Hematopoietic multipotent progenitor cell treated with erythropoietin and hydrocortisone succinate and interleukin-3 and kit ligand, for 6 days (in vitro differentiated cells): Measurements from ENCODE around the gene UBE2V1.
"Not testable (repeated sequence)": the region's sequence is repeated elsewhere in the genome, so short reads cannot be mapped to it uniquely, and the experiment has no call there.

Experiments used
- DNase-seq: peaks from one replicate; pipeline ENCODE4 v3.0.0-alpha.2; 2015

UBE2V1 gene

DNA sequence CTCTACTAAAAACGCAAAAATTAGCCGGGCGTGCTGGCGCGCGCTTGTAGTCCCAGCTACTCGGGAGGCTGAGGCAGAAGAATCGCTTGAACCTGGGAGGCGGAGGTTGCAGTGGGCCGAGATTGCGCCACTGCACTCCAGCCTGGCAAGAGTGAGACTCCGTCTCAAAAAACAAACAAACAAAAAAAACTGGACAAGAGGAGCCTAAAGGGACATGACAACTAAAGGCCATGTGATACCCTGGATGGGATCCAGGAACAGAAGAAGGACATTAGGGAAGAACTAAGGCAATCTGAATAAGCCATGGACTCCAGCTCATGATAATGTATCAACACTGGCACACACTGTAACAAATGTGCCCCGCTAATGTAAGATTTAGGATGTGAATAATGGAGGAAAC lies 24.8 kb upstream of the UBE2V1 start:
- DNase-seq: not testable (repeated sequence)

GRCh38 chr20:50136822-50137599 lies 24.1 kb upstream of the UBE2V1 start:
- no peak for DNase-seq

GRCh38 chr20:50135157-50135556 lies 22.2 kb upstream of the UBE2V1 start:
- not testable (repeated sequence) for DNase-seq

- DNase-seq: no peak
These were observed 20.7 kb upstream of the UBE2V1 start for GRCh38 chr20:50133474-50134217.

DNA sequence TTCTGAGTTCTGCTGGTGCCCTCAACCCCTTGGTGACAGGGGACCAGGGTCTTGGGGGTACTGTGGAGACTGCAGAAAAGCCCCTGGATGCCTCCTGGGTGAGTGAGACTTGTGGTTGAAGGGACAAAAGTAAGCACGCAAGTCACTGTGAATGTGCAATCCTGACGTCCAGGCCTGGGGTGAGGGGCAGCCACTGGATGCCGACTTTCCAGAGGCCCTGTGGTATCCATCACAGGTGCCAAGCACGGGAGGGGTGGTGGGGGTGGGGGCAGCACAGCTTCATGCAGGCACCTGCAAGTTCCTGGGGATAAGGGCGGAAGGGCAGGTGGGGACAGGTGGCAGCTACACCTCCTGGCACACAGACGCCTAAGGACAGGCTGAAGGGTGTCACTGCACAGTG lies 20.1 kb upstream of the UBE2V1 start:
- DNase-seq: no peak

- no peak for DNase-seq
These were observed 18.0 kb upstream of the UBE2V1 start for GRCh38 chr20:50130995-50131394.

- DNase-seq: no peak
These were observed 17.4 kb upstream of the UBE2V1 start for GRCh38 chr20:50130356-50130723.

DNA sequence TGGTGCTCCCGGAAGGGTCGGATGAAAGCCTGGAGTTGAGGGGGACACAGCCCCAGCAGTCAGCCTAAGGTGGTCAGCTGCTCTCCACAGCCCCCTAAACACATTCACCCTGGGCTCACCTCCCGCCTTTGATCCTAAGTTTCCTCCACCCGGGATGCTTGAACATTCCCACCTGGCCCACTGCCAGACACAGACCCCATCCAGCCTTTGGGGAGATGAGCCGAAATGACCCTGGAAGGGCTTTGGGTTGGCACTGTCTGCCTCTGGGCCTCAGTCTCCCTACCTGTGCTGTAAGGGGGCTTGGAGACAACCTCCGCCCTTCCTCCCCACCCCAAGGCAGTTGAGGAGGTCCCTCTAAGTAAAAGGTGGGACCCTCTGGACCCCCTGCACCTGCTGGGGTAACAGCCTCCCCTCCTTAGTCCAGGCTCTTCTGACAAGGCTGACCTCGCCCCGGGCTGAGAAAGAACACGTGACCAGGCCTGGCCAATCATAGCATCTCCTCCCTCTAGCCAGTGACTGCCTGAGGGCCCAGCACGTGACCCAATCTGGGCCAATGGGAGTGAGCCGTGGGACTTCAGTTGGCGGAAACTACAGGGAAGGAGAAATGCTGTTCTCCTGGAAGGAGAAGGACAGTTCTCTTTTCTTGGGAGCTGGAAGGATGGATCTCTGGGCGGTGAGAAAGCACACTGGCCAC lies 16.9 kb upstream of the UBE2V1 start:
- DNase-seq: peak; percentile 47

- no peak for DNase-seq
These were observed 15.6 kb upstream of the UBE2V1 start for GRCh38 chr20:50128520-50128905.

GRCh38 chr20:50127587-50128519 lies 14.9 kb upstream of the UBE2V1 start:
- no peak for DNase-seq

DNA sequence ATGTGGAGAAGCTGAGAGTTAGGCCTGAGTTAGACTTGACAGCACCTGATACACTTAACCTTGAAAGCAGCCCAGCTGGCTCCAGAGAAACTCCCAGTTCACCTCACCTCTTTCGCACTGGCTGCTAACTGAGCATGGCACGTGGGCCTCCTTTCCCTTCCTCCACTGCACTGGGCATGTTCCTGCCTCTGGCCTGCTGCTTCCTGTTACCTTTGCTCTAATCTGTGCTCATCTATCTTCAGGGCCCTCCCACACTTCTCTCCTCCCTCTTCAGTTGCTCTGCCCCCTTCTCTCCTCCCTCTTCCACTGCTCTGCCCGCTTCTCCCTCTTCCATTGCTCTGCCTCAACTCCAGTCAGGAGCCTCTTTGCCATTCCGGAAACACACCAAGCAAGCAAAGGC lies 13.7 kb upstream of the UBE2V1 start:
- no peak for DNase-seq

GRCh38 chr20:50125279-50125678 lies 12.3 kb upstream of the UBE2V1 start:
- DNase-seq: no peak

- no peak for DNase-seq
These were observed 11.5 kb upstream of the UBE2V1 start for GRCh38 chr20:50124496-50124895.

DNA sequence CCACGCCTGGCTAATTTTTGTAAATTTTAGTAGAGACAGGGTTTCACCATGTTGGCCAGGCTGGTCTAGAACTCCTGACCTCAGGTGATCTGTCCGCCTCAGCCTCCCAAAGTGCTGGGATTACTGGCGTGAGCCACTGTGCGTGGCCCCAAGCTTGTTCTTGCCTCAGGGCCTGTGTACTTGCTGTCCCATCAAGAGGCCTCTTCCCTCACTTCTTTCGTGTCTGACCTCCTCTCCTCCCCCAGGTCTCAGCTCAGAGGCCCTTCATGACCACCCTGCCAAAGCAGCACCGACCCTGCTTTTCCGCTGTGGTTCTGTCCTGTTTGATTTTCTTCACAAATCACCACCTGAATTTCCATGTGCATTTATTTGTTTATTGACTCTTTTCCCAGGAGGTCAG lies 10.5 kb upstream of the UBE2V1 start:
- no peak for DNase-seq

- no peak for DNase-seq
These were observed 9.8 kb upstream of the UBE2V1 start for GRCh38 chr20:50122763-50123162.

GRCh38 chr20:50121858-50122271 lies 8.9 kb upstream of the UBE2V1 start:
- no peak for DNase-seq

DNA sequence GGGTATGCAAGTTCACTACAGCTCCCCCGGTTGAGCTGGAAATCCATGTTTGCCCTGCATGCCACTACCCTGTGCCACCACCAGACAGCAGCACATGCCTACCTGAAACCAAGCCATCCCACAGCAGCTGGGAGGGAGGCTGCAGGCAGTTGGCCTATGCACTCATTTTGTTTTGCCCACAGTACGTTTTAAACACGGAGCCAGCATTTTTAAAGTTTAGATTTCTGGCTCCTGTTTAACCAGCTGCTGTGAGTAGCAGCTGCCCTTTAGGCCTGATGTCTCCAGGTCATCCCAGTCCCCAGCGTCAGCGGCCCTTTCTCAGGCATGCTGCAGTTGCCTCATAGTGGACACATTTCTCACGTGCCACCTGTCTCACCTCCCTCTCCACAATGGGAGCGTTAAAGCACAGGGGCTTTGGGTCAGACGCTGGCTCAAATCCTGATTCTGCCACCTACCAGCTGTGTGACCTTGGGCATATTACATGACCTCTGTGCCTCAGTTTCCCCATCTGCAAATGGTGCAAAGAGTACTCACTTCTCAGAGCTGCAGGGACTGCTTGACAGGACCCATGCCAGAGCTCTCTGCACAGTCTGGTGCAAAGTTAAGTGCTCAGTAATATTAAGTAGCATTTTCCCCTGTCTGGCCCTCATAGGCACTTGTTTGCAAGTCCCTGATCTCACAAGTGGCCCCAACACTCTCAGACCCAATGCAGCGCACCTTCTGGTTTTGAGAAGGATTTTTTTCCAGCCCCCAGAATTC lies 8.2 kb upstream of the UBE2V1 start:
- DNase-seq: peak; percentile 87

DNA sequence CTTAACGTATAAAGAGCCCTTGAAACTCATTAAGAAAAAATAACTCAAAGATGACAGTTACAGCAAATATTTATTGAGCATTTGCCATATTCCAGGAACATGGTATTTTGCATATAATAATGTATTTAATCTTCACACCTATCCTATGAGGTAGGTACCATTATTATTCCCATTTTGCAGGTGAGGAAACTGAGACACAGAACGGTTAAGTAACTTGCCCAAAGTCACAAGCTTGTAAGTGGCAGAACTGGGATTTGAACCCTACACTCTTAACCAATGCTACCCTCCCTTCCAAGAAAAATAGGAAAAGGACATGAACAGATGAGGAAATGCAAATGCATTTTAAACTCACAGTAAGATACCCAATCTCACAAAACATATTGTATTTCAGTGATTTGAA lies 5.3 kb upstream of the UBE2V1 start:
- no peak for DNase-seq

DNA sequence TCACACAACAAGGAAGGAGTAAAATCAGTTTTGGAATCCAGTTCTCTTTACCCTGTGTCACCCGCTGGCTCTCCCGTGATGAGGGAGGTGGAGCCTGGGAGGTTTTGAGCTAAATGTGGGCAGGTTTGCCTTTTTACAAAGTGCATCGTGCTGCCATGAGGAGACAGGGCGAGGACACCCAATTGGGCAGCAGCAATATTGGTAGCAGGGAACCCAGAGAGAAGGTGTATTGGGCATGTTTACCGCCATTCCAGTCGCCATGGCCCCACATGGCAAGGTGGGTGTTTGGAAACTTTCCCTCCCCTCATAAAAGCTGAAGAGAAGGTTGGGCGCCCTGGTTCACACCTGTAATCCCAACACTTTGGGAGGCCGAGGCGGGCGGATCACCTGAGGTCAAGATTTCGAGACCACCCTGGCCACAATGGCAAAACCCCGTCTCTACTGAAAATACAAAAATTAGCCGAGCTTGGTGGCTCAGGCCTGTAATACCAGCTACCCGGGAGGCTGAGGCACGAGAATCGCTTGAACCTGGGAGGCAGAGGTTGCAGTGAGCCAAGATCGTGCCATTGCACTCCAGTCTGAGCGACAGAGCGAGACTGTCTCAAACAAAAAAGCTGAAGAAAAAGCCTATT lies 3.5 kb upstream of the UBE2V1 start:
- no peak for DNase-seq

GRCh38 chr20:50115591-50116367 lies 2.8 kb upstream of the UBE2V1 start:
- DNase-seq: peak; percentile 99
